ENCODE measurements around the gene ADO.

The ADO gene

GRCh38 chr10:62805231-62806099, 945 bp downstream of the ADO start:
- TF ChIP-seq CTCF (IDR thresholded peaks at IDR 0.05; ENCODE audit: low read depth, low read length): no peak
- DNase-seq (ENCODE audit: low read depth in 2 of 2): peak; percentile 42 to 52
- peak overlapping the region; percentile 65 to 96 for H3K4me3 ChIP-seq (replicated peaks in 1 of 2; ENCODE audit: low read depth in 2 of 2, low read length in 2 of 2)

GRCh38 chr10:62806251-62806650, 1.7 kb downstream of the ADO start:
- TF ChIP-seq CTCF (IDR thresholded peaks at IDR 0.05; ENCODE audit: low read depth, low read length): no peak
- no peak for DNase-seq (ENCODE audit: low read depth in 2 of 2)
- peak overlapping the region; percentile 65 to 96 for H3K4me3 ChIP-seq (replicated peaks in 1 of 2; ENCODE audit: low read depth in 2 of 2, low read length in 2 of 2)

GRCh38 chr10:62810156-62810902, 5.8 kb downstream of the ADO start:
- no peak for TF ChIP-seq CTCF (IDR thresholded peaks at IDR 0.05; ENCODE audit: low read depth, low read length)
- DNase-seq (ENCODE audit: low read depth in 2 of 2): peak in 1 of 2 donors; percentile 18
- no peak overlapping the region for H3K4me3 ChIP-seq (replicated peaks in 1 of 2; ENCODE audit: low read depth in 2 of 2, low read length in 2 of 2)

- no peak for TF ChIP-seq CTCF (IDR thresholded peaks at IDR 0.05; ENCODE audit: low read depth, low read length)
- no peak for DNase-seq (ENCODE audit: low read depth in 2 of 2)
- no peak overlapping the region for H3K4me3 ChIP-seq (replicated peaks in 1 of 2; ENCODE audit: low read depth in 2 of 2, low read length in 2 of 2)
Measured at GRCh38 chr10:62811159-62811875, 6.8 kb downstream of the ADO start.

GRCh38 chr10:62812672-62813439, 8.3 kb downstream of the ADO start:
- TF ChIP-seq CTCF (IDR thresholded peaks at IDR 0.05; ENCODE audit: low read depth, low read length): no peak
- DNase-seq (ENCODE audit: low read depth in 2 of 2): no peak
- H3K4me3 ChIP-seq (replicated peaks in 1 of 2; ENCODE audit: low read depth in 2 of 2, low read length in 2 of 2): no peak overlapping the region

GRCh38 chr10:62813453-62813852, 8.9 kb downstream of the ADO start:
- no peak overlapping the region for H3K4me3 ChIP-seq (replicated peaks in 1 of 2; ENCODE audit: low read depth in 2 of 2, low read length in 2 of 2)
- DNase-seq (ENCODE audit: low read depth in 2 of 2): no peak
- TF ChIP-seq CTCF (IDR thresholded peaks at IDR 0.05; ENCODE audit: low read depth, low read length): no peak
